COLO668 (cell line): ENCODE data around the gene ZNF664.

Source experiments
- DNase-seq: peaks from one replicate; lab custom pipeline; 2025; ENCODE audit not compliant: unreplicated experiment; lab: John Stamatoyannopoulos, UW

Gene ZNF664

DNA sequence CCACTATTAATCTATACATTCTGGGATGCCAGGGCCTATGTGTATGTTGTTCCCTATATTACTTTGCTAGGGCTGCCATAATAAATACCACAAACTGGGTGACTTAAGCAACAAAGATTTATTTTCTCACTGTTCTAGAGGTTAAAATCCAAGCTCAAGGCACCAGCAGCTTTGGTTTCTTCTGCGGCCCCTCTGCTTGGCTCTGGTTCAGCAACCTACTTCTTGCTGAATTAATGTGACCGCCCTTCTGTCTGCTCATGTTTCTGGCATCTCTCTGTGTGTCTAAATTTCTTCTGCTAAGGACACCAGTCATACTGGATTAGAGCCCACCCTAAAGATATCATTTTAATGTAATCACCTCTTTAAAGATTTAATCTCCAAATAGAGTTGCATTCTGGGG lies 84.7 kb downstream of the ZNF664 start:
- DNase-seq = no peak

GRCh38 chr12:124059752-124060151 lies 86.7 kb downstream of the ZNF664 start:
- no peak for DNase-seq
